ENCODE measurements around the gene ACOX3. TPM values are rescaled to one million over a fixed set of nuclear protein-coding genes. Genes with fewer than 3 reads are reported as not detected.

The ACOX3 gene
- total RNA-seq, 1 experiment from 2014 or later = 17.9 TPM

DNA sequence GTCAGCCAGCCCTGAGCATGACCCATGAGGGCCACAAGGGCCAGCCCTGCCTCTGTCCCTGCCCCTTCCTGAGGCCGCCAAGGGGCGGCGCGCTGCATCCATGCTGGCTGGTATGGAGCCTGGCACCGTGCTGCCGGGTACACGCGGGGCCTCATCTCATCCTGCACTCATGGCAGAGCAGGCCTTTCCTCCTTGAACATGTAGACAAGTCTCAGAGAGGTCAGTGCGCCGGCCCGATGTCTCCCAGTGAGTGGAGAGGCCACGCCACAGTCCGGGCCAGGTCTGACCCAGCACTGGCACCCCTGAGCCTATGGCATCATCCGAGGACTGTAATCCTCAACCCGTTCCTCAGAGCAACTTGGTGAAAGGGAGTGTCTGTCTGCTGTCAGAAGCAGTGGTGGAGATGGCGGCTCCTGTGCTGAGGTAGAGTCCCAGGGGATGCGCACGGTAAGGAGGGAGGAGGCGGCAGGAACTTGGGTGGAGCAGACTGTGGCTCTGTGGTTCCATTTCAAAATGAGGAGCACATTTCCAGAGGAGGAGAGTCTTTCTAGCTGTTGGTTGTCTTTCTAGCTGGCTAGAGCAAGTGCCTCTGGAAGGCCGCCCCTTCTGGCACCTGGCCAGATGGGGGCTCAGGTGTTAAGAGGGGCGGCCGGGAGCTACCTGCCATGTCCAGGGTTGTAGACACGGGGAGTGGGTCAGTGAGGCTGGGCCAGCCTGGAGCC is 32.8 kb upstream of the ACOX3 start:
- no peak overlapping the region for H3K4me3 Mint-ChIP-seq (ENCODE audit: unreplicated experiment)
- no TSS peak for BruUV-seq (replicated peaks)
- ChIA-PET POLR2A (no interaction called here), CTCF (interaction anchor here (0.5 to 1.7 kb wide), 3 partner anchors 74 to 120 kb away, joined by 3 to 5 read pairs (median 4); partner anchors contain the start of gene CPZ)
- H3K36me3 Mint-ChIP-seq (ENCODE audit: insufficient read depth, unreplicated experiment) = peaks cover 36% of the 10 kb centered on the region
- H3K27ac Mint-ChIP-seq (ENCODE audit: low read depth, unreplicated experiment) = no peak overlapping the region
- intact Hi-C loops (cut with micrococcal nuclease) = no loop called here
- H3K27me3 Mint-ChIP-seq (ENCODE audit: insufficient read depth, unreplicated experiment) = no peaks in the 10 kb centered on the region
- no peaks in the 10 kb centered on the region for H3K9me3 Mint-ChIP-seq (ENCODE audit: unreplicated experiment)
- DNase-seq (ENCODE audit: unreplicated experiment) = no peak
- H3K4me1 Mint-ChIP-seq (ENCODE audit: insufficient read depth, unreplicated experiment) = no peaks in the 10 kb centered on the region
- TF ChIP-seq, protein P1, sequence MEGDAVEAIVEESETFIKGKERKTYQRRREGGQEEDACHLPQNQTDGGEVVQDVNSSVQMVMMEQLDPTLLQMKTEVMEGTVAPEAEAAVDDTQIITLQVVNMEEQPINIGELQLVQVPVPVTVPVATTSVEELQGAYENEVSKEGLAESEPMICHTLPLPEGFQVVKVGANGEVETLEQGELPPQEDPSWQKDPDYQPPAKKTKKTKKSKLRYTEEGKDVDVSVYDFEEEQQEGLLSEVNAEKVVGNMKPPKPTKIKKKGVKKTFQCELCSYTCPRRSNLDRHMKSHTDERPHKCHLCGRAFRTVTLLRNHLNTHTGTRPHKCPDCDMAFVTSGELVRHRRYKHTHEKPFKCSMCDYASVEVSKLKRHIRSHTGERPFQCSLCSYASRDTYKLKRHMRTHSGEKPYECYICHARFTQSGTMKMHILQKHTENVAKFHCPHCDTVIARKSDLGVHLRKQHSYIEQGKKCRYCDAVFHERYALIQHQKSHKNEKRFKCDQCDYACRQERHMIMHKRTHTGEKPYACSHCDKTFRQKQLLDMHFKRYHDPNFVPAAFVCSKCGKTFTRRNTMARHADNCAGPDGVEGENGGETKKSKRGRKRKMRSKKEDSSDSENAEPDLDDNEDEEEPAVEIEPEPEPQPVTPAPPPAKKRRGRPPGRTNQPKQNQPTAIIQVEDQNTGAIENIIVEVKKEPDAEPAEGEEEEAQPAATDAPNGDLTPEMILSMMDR (IDR thresholded peaks at IDR 0.05; ENCODE audit: unreplicated experiment) = no peak

DNA sequence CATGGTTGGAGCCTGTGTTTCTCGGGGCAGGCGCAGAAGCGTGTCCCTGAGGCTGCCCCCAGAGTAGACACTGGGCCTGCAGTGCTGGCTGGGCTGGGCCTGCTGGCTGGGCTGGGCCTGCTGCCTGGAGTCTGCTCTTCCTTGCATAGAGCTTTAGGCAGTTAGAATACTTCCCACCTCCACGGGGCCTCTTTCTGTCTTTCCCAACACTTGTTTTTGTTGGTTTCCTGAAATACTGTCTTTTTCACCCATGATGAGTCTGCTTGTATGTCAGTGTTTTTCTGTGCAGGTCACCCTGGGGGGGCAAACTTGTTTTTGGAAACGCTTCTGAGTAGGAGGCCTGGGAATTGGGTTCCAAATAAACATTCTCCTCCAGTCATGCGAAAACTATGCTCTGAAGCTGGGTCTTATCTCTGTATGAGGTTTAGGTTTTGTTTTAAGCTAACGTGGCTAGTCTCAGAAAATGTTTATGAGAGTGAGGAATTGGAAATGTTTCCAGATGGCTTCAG is 32.2 kb upstream of the ACOX3 start:
- POLR2A ChIA-PET = no interaction called here
- BruUV-seq (replicated peaks) = no TSS peak
- H3K4me1 Mint-ChIP-seq (ENCODE audit: insufficient read depth, unreplicated experiment) = no peaks in the 10 kb centered on the region
- peaks cover 42% of the 10 kb centered on the region for H3K36me3 Mint-ChIP-seq (ENCODE audit: insufficient read depth, unreplicated experiment)
- H3K4me3 Mint-ChIP-seq (ENCODE audit: unreplicated experiment) = no peak overlapping the region
- CTCF ChIA-PET = interaction anchor here (1.7 kb wide), 1 partner anchor 121 kb away, joined by 4 read pairs; no protein-coding TSS in a partner anchor
- DNase-seq (ENCODE audit: unreplicated experiment) = peak; percentile 37
- no peaks in the 10 kb centered on the region for H3K9me3 Mint-ChIP-seq (ENCODE audit: unreplicated experiment)
- no peaks in the 10 kb centered on the region for H3K27me3 Mint-ChIP-seq (ENCODE audit: insufficient read depth, unreplicated experiment)
- TF ChIP-seq, protein P1 (IDR thresholded peaks at IDR 0.05; ENCODE audit: unreplicated experiment) = no peak
- H3K27ac Mint-ChIP-seq (ENCODE audit: low read depth, unreplicated experiment) = no peak overlapping the region
- intact Hi-C loops (cut with micrococcal nuclease) = no loop called here

GRCh38 chr4:8472158-8472688 is 31.7 kb upstream of the ACOX3 start:
- Mint-ChIP-seq H3K4me3 (ENCODE audit: unreplicated experiment) (no peak overlapping the region), H3K27ac (ENCODE audit: low read depth, unreplicated experiment) (no peak overlapping the region), H3K27me3 (ENCODE audit: insufficient read depth, unreplicated experiment) (no peaks in the 10 kb centered on the region), H3K9me3 (ENCODE audit: unreplicated experiment) (no peaks in the 10 kb centered on the region), H3K4me1 (ENCODE audit: insufficient read depth, unreplicated experiment) (no peaks in the 10 kb centered on the region), H3K36me3 (ENCODE audit: insufficient read depth, unreplicated experiment) (peaks cover 47% of the 10 kb centered on the region)
- ChIA-PET CTCF (interaction anchor here (0.6 to 1.7 kb wide), 4 partner anchors 22 to 204 kb away, joined by 3 to 4 read pairs (median 3); no protein-coding TSS in a partner anchor), POLR2A (no interaction called here)
- intact Hi-C loops (cut with micrococcal nuclease) = no loop called here
- DNase-seq (ENCODE audit: unreplicated experiment) = no peak
- TF ChIP-seq, protein P1 (IDR thresholded peaks at IDR 0.05; ENCODE audit: unreplicated experiment) = no peak
- no TSS peak for BruUV-seq (replicated peaks)

DNA sequence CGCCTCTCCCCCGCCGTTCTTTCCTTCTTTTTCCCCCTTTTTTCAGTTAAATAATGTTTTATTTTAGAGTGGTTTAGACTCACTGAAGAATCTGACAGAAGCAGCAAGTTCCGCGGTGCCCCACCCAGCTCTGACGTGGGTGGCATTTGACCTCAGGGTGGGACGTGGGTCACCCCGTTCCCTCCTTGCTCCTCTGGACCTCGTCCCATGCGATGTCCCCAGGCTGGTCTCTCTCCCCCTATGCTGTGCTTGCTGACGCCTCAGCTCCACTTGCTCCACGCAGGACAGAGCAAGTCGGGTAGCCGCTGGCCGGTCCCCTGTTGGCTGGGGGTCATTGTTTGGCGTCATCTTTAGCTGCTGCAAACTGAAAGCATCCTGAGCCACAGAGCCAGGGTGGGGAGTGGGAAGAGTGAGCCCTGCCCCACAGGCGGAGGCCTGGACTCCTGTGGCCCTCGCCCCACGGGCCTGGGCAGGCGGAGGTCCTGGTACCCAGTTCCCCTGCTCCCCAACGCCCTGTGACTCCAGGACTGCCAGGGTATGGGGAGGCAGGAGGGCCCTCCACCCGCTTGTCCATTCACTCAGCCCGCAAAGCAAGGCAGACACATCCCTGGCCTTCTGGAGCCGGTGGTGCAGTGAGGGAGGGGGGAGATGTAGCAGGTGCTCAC is 30.8 kb upstream of the ACOX3 start:
- H3K27me3 Mint-ChIP-seq (ENCODE audit: insufficient read depth, unreplicated experiment) = no peaks in the 10 kb centered on the region
- ChIA-PET POLR2A (interaction anchor here (0.7 kb wide), 1 partner anchor 1371 kb away, joined by 3 read pairs; no protein-coding TSS in a partner anchor), CTCF (interaction anchor here (0.6 to 3.4 kb wide), 7 partner anchors 8 to 446 kb away, joined by 3 to 21 read pairs (median 3); partner anchors contain the start of gene CPZ)
- peaks cover 44% of the 10 kb centered on the region for H3K36me3 Mint-ChIP-seq (ENCODE audit: insufficient read depth, unreplicated experiment)
- no peak overlapping the region for H3K27ac Mint-ChIP-seq (ENCODE audit: low read depth, unreplicated experiment)
- H3K4me1 Mint-ChIP-seq (ENCODE audit: insufficient read depth, unreplicated experiment) = no peaks in the 10 kb centered on the region
- DNase-seq (ENCODE audit: unreplicated experiment) = no peak
- BruUV-seq (replicated peaks) = no TSS peak
- TF ChIP-seq, protein P1 (IDR thresholded peaks at IDR 0.05; ENCODE audit: unreplicated experiment) = no peak
- H3K9me3 Mint-ChIP-seq (ENCODE audit: unreplicated experiment) = no peaks in the 10 kb centered on the region
- no peak overlapping the region for H3K4me3 Mint-ChIP-seq (ENCODE audit: unreplicated experiment)
- intact Hi-C loops (cut with micrococcal nuclease) = no loop called here

Data from MCF 10A (cell line).